Endothelial cell of umbilical vein (primary cell): ENCODE results near the gene SLAMF1. TPM values are rescaled to one million over a fixed set of nuclear protein-coding genes. Genes with fewer than 3 reads are reported as not detected.

Experiments
- BruUV-seq: library from RNA; stranded (reverse); fragments of 400-500 nt; replicated peaks from 2 replicates; lab custom pipeline; 2021; lab: Mats Ljungman, UMichigan
- CTCF ChIA-PET: fragments of 300-600, 350-600 bp; sonication (Branson Sonifier 250); formaldehyde crosslinking; loops from one replicate; lab custom pipeline; 2021; ENCODE audit warnings: antibody characterized with exemption, inconsistent platforms; lab: Charles Lee
- POLR2A ChIA-PET: fragments of 300-600, 350-600 bp; sonication (Branson Sonifier 250); formaldehyde crosslinking; loops from one replicate; lab custom pipeline; 2021; ENCODE audit warnings: antibody characterized with exemption, inconsistent platforms; lab: Charles Lee
- DNase-seq: peaks from one replicate; pipeline ENCODE4 v3.0.0-alpha.2; 2011; ENCODE audit warnings: low read depth, low spot score
- FAIRE-seq: peaks from 2 replicates; lab custom pipeline; 2011; peaks lifted over from hg19 to GRCh38; lab: Jason Lieb, UNC
- H2AFZ ChIP-seq: 2 replicates; pipeline ENCODE4 v1.6.0; 2012; ENCODE audit warnings: low read depth, low read length, control low read depth, inconsistent platforms
- H3K27ac ChIP-seq: 2 replicates; pipeline ENCODE4 v1.5.1; 2011; ENCODE audit warnings: low read depth, mild to moderate bottlenecking, control low read depth, low read length, moderate library complexity; ENCODE audit not compliant: insufficient read depth
- H3K27me3 ChIP-seq, 2 experiments: 2 replicates each; pipeline versions ENCODE4 v1.6.0 to v1.6.1; 2011; ENCODE audit warnings: low read length in 2 of 2, mixed read lengths in 1 of 2; ENCODE audit not compliant: control insufficient read depth in 2 of 2, insufficient read depth in 2 of 2
- H3K36me3 ChIP-seq, 2 experiments: 2 replicates in 1 of 2; 3 replicates in 1 of 2; pipeline ENCODE4 v1.5.1; 2011; ENCODE audit warnings: low read length in 2 of 2, mild to moderate bottlenecking in 1 of 2, moderate library complexity in 1 of 2; ENCODE audit not compliant: control insufficient read depth in 2 of 2, insufficient read depth in 2 of 2; ENCODE audit errors: extremely low read depth in 1 of 2
- H3K4me1 ChIP-seq: 3 replicates; pipeline ENCODE4 v1.5.1; 2011; ENCODE audit warnings: mild to moderate bottlenecking, low read length; ENCODE audit not compliant: control insufficient read depth, insufficient read depth; ENCODE audit errors: extremely low read depth
- H3K4me2 ChIP-seq: 2 replicates; pipeline ENCODE4 v1.6.1; 2011; ENCODE audit warnings: low read length, control low read depth, mixed read lengths; ENCODE audit not compliant: insufficient read depth
- H3K4me3 ChIP-seq, 3 experiments: fragments of 200-600 bp in 1 of 3; sonication (generic), shearing (Covaris generic) in 1 of 3; replicated peaks in 1 of 3; 2 replicates each; pipeline ENCODE4 v1.5.1; 2011 to 2016; ENCODE audit warnings: control low read depth in 3 of 3, low read length in 3 of 3, mild to moderate bottlenecking in 2 of 3, inconsistent platforms in 1 of 3, low read depth in 1 of 3, moderate library complexity in 1 of 3; ENCODE audit not compliant: insufficient read depth in 1 of 3
- H3K79me2 ChIP-seq: 2 replicates; pipeline ENCODE4 v1.6.0; 2012; ENCODE audit warnings: low read length, inconsistent platforms; ENCODE audit not compliant: control insufficient read depth, insufficient read depth
- H3K9ac ChIP-seq: replicated peaks from 2 replicates; pipeline ENCODE3; 2011; ENCODE audit warnings: low read length, control low read depth; ENCODE audit not compliant: insufficient read depth; ENCODE audit errors: extremely low read depth
- H3K9me1 ChIP-seq: replicated peaks from 3 replicates; pipeline ENCODE4 v1.6.0; 2011; ENCODE audit warnings: mild to moderate bottlenecking, low read length; ENCODE audit not compliant: control insufficient read depth, insufficient read depth; ENCODE audit errors: extremely low read depth
- H3K9me3 ChIP-seq: replicated peaks from 2 replicates; pipeline ENCODE4 v1.5.1; 2012; ENCODE audit warnings: low read length, inconsistent platforms; ENCODE audit not compliant: control insufficient read depth, insufficient read depth
- H4K20me1 ChIP-seq: replicated peaks from 2 replicates; pipeline ENCODE3; 2011; ENCODE audit warnings: mild to moderate bottlenecking, low read length; ENCODE audit not compliant: control insufficient read depth, insufficient read depth; ENCODE audit errors: extremely low read depth
- EZH2 ChIP-seq: IDR thresholded peaks from 2 replicates; pipeline ENCODE4 v1.6.1; 2012; ENCODE audit warnings: borderline replicate concordance, low read depth, mild to moderate bottlenecking, moderate library complexity, low read length, inconsistent platforms; ENCODE audit not compliant: severe bottlenecking
- GATA2 ChIP-seq: IDR thresholded peaks from 2 replicates; pipeline ENCODE4 v1.7.0; 2011; ENCODE audit warnings: low read depth, mild to moderate bottlenecking, moderate library complexity, mixed read lengths, low read length; ENCODE audit not compliant: insufficient read length, insufficient read depth
- JUN ChIP-seq: IDR thresholded peaks from 2 replicates; pipeline ENCODE4 v1.6.1; 2011; ENCODE audit warnings: borderline replicate concordance, low read depth; ENCODE audit not compliant: insufficient read length, insufficient read depth
- MYC ChIP-seq: IDR thresholded peaks from one replicate; pipeline ENCODE4 v1.6.1; 2011; ENCODE audit warnings: mild to moderate bottlenecking, low read depth, low read length
- POLR2A ChIP-seq: IDR thresholded peaks from 2 replicates; pipeline ENCODE4 v1.6.1; 2012; ENCODE audit warnings: low read depth, mild to moderate bottlenecking, control low read depth, low read length
- dilution Hi-C: fragments of 300-500 bp; cut with MboI; formaldehyde crosslinking; loops from one replicate; pipeline ENCODE4 v1.15.0; 2019; ENCODE audit warnings: low sequenced_read_pairs; ENCODE audit not compliant: extremely low pct_ligation_motif_present
- intact Hi-C: fragments of 100-400 bp; cut with micrococcal nuclease; formaldehyde crosslinking; loops from one replicate; pipeline ENCODE4 v1.10.0; 2022
- polyA plus RNA-seq, 4 experiments: library from polyadenylated mRNA; depleted of rRNA in 3 of 4; stranded (reverse) in 3 of 4; unstranded in 1 of 4; fragments of >200 nt; gene quantifications; 2 replicates each; pipeline versions ENCODE4 v1.2.1 to v1.2.3, GENCODE V29; 2011 to 2012; ENCODE audit warnings: missing spikeins in 1 of 4
- total RNA-seq: library from RNA; stranded (reverse); gene quantifications from 2 replicates; pipeline ENCODE4 v1.2.3, GENCODE V29; 2021
- TF ChIP-seq, protein P1 (sequence below): IDR thresholded peaks from 2 replicates; pipeline ENCODE4 v1.6.1; 2011; ENCODE audit not compliant: insufficient read depth, insufficient read length

Gene SLAMF1
- total and polyA plus RNA-seq, 2 donors (not counting 3 experiments of a cell fraction or from before 2014, with no cell fraction given): not detected

DNA sequence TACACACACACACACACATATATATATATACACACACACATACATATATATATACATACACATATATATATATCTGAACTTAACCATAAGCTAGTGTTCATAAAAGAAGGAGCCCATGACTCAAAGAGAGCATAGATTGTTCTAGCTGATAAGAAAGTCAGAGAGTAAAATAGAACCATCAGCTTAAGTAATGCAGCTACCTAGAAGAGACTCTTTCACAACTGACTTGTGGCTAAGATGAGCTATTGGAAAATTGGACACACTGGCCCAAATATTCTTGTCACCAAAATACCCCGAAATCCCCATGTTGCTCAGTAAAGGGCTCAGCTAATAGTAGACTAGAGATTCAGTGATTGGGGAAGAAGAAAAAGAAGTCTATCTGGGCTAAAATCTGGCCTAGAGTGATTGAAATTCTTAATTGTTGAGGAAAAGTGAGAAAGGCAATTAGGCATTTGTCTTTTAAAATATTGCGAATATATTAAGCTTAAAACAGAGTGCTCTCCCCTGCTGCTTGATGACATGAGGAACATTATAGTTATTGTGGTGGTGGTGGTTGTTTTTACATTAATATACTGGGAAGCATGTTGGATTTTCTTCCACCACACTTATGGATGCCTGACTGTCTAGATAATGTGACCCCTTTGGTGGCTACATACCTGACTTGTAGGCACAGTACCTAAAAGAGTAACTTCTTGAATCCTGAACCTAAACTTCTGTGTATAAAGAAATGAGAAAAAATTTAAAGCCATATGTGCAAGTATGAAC lies 6.3 kb downstream of the SLAMF1 start:
- ChIA-PET POLR2A (no interaction called here), CTCF (interaction anchor here (1.9 kb wide), 1 partner anchor 35 kb away, joined by 8 read pairs; no protein-coding TSS in a partner anchor)
- no TSS peak for BruUV-seq
- intact Hi-C loops: no loop called here
- no peak overlapping the region for H3K27ac ChIP-seq
- no peak overlapping the region for H2AFZ ChIP-seq
- no peaks in the 10 kb centered on the region for H3K79me2 ChIP-seq
- FAIRE-seq: no peak
- H3K4me3 ChIP-seq: no peak overlapping the region
- no peaks in the 10 kb centered on the region for H3K36me3 ChIP-seq
- H4K20me1 ChIP-seq: no peaks in the 10 kb centered on the region
- no peaks in the 10 kb centered on the region for H3K9me3 ChIP-seq
- no peak overlapping the region for H3K9ac ChIP-seq
- no peaks in the 10 kb centered on the region for H3K27me3 ChIP-seq
- no peak overlapping the region for H3K4me2 ChIP-seq
- H3K9me1 ChIP-seq: no peaks in the 10 kb centered on the region
- H3K4me1 ChIP-seq: peaks cover 9% of the 10 kb centered on the region
- peak; percentile 39 for TF ChIP-seq GATA2
- no peak for TF ChIP-seq MYC
- no peak for DNase-seq
- dilution Hi-C loops: no loop called here

DNA sequence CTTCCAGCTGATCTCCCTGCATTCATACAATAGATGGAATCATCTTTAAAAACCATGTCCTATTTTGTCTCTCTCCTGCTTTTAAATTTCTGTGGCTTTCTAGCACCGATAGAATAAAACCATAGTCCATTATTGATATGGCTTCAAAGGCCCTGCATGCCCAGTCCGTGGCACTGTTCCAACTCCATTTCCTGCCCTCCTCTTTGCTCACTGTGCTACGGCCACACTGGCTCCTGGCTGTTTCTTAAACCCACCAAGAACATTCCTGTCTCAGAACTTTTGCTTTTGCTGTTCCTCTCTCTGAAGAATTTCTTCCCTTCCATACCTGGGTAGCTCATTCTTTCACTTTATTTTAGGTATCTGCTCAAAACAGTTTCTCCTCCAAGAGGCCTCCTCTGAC lies 7.2 kb downstream of the SLAMF1 start:
- Histone ChIP-seq H3K79me2 (no peaks in the 10 kb centered on the region), H3K27ac (no peak overlapping the region), H3K4me2 (no peak overlapping the region), H3K4me3 (no peak overlapping the region), H3K4me1 (peaks cover 9% of the 10 kb centered on the region), H2AFZ (no peak overlapping the region), H4K20me1 (no peaks in the 10 kb centered on the region), H3K36me3 (no peaks in the 10 kb centered on the region), H3K9me1 (no peaks in the 10 kb centered on the region), H3K27me3 (no peaks in the 10 kb centered on the region), H3K9ac (no peak overlapping the region), H3K9me3 (no peaks in the 10 kb centered on the region)
- peak; percentile 42 for DNase-seq
- dilution Hi-C loops: no loop called here
- peak; percentile 38 for FAIRE-seq
- no TSS peak for BruUV-seq
- ChIA-PET CTCF (interaction anchor here (1.9 kb wide), 1 partner anchor 36 kb away, joined by 8 read pairs; no protein-coding TSS in a partner anchor), POLR2A (no interaction called here)
- intact Hi-C loops: no loop called here
- no peak for TF ChIP-seq JUN
- TF ChIP-seq, protein P1, sequence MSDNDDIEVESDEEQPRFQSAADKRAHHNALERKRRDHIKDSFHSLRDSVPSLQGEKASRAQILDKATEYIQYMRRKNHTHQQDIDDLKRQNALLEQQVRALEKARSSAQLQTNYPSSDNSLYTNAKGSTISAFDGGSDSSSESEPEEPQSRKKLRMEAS: no peak
- TF ChIP-seq MYC: no peak
- no peak for TF ChIP-seq POLR2A
- TF ChIP-seq EZH2: no peak
